C4-2B (cell line): ENCODE results near the gene NAXD.

Experiments
- H3K27ac ChIP-seq: fragments of 450-650 bp; 2 replicates; pipeline ENCODE4 v1.5.1; 2017
- ZFX ChIP-seq: fragments of 450-650 bp; IDR thresholded peaks from 2 replicates; pipeline ENCODE4 v1.6.1; 2017
- TF ChIP-seq, protein P1 (sequence below): fragments of 450-650 bp; conservative IDR thresholded peaks from 2 replicates; pipeline ENCODE4 v1.5.1; 2017; ENCODE audit warnings: mild to moderate bottlenecking

The NAXD gene

DNA sequence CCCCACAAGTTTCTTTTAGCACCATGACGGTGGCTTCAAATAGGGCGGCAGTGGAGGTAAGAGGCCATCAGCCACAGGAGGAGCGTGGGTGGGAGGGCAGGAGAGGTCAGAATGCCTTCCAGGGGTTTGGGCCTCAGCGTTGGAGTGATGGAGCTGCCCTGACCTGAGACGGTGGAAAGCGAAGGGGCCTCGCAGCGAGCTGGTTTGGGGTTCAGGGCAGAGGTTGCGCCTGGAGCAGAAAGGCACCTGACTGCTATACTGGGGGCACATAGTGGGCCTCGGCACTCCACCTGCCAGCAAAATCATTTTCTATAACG lies 382 bp upstream of the NAXD start:
- no peak for TF ChIP-seq ZFX
- TF ChIP-seq, protein P1, sequence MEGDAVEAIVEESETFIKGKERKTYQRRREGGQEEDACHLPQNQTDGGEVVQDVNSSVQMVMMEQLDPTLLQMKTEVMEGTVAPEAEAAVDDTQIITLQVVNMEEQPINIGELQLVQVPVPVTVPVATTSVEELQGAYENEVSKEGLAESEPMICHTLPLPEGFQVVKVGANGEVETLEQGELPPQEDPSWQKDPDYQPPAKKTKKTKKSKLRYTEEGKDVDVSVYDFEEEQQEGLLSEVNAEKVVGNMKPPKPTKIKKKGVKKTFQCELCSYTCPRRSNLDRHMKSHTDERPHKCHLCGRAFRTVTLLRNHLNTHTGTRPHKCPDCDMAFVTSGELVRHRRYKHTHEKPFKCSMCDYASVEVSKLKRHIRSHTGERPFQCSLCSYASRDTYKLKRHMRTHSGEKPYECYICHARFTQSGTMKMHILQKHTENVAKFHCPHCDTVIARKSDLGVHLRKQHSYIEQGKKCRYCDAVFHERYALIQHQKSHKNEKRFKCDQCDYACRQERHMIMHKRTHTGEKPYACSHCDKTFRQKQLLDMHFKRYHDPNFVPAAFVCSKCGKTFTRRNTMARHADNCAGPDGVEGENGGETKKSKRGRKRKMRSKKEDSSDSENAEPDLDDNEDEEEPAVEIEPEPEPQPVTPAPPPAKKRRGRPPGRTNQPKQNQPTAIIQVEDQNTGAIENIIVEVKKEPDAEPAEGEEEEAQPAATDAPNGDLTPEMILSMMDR, result no peak
- peak overlapping the region; percentile 90 for H3K27ac ChIP-seq

DNA sequence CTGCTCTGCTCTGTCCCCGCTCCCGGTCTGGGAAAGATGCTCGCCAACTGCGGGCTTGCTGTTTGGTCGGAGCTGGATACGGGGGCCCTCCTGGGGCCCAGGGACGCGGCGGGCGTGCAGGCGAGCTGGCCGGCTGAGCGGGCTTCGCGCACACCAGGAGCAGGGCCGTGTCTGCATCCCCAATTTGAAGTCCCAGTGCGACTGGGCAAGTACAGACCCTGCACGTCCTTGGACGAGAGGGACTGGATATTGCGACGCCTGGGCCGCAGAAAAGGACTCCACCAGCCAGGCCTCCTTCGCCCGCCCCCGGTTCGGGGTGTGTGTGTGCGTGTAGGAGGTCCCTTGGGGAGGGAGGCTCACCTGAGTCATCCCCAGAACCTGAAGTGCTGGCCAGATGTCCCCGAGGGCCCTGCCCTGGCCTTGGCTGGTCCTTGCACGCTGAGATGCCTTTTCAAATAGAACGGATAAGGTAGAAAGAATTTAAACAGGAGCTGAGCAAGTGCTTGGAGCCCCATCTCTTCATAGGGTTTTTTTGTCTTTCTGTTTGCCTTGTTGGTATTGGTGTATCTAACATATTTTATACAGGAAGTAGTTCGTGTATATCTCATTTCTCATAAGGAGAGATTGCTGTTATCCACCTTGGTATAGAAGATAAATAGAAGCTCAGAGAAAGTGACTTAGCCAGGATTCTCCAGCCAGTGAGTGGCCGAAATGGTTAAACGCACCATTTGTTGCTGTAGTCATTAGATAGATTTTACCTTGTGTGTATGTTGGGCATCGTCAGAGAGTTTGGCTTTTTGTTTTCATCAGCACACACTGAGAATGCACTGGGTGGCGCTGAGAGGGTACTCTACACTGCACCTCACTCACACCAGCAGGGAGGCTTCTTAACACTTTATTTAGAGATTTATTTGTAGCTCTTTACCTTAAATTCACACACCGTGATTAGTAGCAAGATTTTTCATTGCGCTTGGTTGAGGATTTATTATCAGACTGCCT lies 1.1 kb downstream of the NAXD start:
- no peak; the same call in 1 of the 2 replicates for TF ChIP-seq ZFX
- TF ChIP-seq, protein P1, result no peak; the same call in 1 of the 2 replicates

DNA sequence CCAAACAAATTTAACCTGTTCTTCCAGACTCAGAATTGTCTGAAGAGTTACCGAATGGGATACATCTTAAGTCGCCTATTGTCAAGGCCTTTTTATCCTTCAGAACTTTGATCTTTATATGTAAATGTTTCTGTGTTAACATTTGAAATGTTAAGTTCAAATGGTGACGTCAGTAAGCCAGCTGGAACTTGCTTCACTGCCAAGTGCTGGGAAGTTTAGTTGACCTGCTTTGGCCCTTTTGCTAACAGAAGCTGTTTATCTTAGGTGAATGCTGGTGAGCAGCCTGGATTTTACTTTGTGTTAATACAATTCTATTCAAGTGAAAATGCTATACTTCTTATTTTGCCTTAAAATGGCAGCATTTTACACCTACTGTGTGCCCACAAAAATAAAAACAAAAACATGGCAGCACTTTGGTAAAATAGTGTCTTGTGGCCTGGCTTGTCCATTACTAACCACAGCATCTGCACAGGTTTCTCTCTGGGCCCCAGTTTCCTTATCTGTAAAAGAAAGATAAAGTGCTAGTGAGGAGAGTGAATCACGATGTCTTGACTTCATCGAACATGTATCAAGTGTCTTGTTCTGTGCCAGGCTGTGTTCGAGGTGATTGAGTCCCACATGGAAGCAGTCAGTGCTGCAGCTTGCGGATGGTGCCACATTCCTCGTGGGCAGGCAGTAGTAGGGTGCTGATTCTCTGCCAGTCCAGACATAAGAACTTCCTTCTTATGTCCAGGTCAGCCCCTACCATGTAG lies 2.2 kb downstream of the NAXD start:
- TF ChIP-seq, protein P1, result no peak
- TF ChIP-seq ZFX, result no peak
- peak overlapping the region; percentile 39 for H3K27ac ChIP-seq

More for the DNA sequence above, 1.1 kb downstream of the NAXD start:
- peak overlapping the region; percentile 90 for H3K27ac ChIP-seq

DNA sequence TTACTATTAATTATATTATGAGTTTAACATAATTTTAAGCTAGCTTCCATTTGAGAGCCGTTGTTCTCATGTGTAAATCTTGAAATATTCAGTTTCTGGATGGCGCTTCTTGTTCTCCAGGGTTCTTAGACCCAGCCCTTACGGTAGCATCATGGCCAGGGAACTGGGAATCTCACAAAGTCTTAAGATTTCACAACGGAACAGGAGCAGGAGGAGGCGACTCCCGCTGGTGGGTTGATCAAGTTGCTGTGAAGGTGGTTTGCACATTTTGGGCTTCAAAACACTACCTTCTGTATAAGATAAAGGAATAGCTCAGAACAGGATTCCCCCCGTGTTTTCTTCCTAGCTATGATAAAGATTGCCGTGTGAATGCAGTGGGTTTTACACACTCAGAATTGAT lies 2.8 kb downstream of the NAXD start:
- H3K27ac ChIP-seq, result peak overlapping the region; percentile 39
- TF ChIP-seq, protein P1, result no peak
- TF ChIP-seq ZFX, result no peak

DNA sequence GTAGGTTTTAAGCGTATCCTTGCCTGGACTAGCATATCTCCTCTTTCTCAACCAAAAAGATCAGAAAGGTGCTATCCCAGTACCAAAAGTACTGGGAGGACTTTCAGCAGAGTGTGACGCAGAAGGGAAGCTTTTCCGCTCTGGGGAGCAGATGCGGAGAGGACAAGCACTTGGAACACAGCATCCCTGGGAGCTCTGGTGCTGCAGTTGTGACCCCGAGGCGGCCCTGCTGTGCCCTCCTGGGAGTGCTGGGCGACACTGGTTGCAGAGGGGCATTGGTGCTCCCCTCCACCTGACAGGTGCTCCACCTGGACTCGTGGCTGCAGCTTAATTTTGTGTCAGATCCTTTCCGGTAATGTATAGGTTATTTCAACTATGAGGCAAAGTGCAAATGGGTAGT lies 3.4 kb downstream of the NAXD start:
- TF ChIP-seq ZFX, result no peak
- TF ChIP-seq, protein P1, result no peak
- no peak overlapping the region for H3K27ac ChIP-seq

DNA sequence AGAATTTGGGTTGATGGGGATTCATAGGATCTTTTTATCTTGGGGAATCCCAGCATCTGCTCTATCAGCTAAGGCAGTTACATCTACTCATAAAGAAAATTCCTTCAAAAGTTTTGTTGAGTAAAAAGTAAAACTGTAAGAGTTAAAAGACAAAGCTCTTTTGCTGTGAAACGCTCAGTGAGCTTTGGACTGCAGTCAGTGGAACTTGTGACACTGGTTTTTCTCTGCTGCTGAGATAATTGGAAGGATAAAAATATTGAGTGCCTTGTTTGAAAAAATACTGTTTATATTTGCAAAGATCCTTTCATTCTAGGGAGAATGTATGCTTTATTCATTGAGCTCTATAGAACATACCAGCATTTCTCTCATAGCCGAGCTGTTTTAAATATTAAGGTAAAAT lies 5.3 kb downstream of the NAXD start:
- TF ChIP-seq, protein P1, result no peak
- TF ChIP-seq ZFX, result no peak
- H3K27ac ChIP-seq, result no peak overlapping the region
